ENCODE results near the gene CLIC5. TPM values are rescaled to one million over a fixed set of nuclear protein-coding genes. Genes with fewer than 3 reads are reported as not detected.

CLIC5 gene
- total RNA-seq, 3 donors from 2014 or later: 3.4 to 5.4 (median 4.9) TPM

DNA sequence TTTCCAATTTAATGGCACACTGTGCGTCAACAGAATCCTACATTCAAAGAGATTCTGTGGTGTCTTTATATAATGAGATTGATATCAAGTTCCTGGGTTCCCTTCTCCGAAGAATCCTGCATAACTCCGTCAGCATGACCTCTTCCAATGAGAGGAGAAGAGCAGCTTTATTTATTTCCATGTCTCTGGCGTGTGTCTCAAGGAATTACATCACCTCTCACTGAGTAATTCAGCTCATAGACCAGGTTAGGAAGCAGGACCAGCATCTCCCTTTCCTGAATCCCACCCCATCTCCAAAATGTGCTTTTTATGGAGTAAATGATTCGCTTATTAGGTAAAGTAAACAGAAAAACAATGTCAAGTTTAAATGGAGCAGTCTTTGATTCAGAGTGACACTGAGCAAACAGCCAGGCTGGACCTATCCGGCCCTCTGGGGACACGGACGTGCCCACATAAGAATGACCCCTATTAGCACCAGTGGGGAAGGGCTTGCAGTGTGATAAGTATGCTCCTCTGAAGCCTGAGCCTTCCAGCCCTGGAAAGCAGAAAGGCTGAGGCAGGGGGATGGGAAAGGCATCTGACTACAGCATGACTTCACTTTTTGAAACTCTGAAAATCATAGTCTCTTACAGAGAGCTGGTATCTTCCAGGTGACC is 165.2 kb downstream of the CLIC5 start:
- Histone ChIP-seq H3K4me1 (no peaks in the 10 kb centered on the region), H3K27ac (no peak overlapping the region), H3K9me3 (no peaks in the 10 kb centered on the region), H3K36me3 (no peaks in the 10 kb centered on the region), H3K4me3 (no peak overlapping the region), H3K27me3 (no peaks in the 10 kb centered on the region)
- no peak for DNase-seq (ENCODE audit: low spot score in 2 of 2)
- TF ChIP-seq POLR2AphosphoS5 (IDR thresholded peaks at IDR 0.05): no peak
- TF ChIP-seq POLR2A (IDR thresholded peaks at IDR 0.05): no peak
- TF ChIP-seq, protein P1, sequence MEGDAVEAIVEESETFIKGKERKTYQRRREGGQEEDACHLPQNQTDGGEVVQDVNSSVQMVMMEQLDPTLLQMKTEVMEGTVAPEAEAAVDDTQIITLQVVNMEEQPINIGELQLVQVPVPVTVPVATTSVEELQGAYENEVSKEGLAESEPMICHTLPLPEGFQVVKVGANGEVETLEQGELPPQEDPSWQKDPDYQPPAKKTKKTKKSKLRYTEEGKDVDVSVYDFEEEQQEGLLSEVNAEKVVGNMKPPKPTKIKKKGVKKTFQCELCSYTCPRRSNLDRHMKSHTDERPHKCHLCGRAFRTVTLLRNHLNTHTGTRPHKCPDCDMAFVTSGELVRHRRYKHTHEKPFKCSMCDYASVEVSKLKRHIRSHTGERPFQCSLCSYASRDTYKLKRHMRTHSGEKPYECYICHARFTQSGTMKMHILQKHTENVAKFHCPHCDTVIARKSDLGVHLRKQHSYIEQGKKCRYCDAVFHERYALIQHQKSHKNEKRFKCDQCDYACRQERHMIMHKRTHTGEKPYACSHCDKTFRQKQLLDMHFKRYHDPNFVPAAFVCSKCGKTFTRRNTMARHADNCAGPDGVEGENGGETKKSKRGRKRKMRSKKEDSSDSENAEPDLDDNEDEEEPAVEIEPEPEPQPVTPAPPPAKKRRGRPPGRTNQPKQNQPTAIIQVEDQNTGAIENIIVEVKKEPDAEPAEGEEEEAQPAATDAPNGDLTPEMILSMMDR (IDR thresholded peaks at IDR 0.05): no peak
- intact Hi-C loops (cut with DNase I; ENCODE audit: low total_unique reads): no loop called here

DNA sequence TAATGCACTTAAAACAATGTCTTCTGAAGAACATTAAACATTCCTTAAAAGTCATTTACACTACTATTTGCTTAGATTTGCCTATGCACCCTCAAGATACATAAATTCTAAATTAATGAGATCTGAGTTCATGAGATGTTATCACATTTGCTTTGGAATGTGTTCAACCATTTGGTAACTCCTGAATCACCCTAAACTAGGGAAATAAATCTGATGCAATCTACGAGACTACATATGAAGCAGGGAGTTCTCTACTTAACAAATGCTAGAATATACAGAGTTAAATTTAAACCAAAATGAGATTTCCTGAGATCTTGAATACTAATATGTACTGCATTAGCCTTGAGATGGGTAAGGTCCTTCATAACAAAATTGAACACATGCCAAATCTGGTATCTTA is 170.1 kb downstream of the CLIC5 start:
- no peak for TF ChIP-seq POLR2A (IDR thresholded peaks at IDR 0.05)
- TF ChIP-seq, protein P1 (IDR thresholded peaks at IDR 0.05): no peak
- TF ChIP-seq POLR2AphosphoS5 (IDR thresholded peaks at IDR 0.05): no peak
- no peak overlapping the region for H3K4me3 ChIP-seq
- DNase-seq (ENCODE audit: low spot score in 2 of 2): no peak

DNA sequence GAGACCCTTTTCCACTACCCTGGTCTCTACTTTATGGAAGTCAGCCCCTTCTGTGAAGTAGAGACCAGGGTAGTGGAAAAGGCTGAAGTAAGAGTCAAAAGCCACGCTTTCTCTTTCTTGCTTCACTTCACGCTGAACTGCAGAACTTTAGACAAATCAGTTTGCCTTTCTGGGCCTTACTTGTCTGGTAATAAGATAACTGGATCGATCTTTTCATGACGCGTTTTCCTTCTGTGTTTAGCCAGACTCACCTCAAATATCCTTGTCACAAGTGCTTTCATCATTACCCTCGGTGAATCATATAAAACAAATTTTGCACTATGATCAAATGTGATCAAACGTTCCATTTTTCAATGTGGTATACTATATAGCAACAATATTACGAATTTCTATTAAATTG is 170.7 kb downstream of the CLIC5 start:
- H3K27ac ChIP-seq: no peak overlapping the region
- H3K36me3 ChIP-seq: no peaks in the 10 kb centered on the region
- DNase-seq (ENCODE audit: low spot score in 2 of 2): no peak
- TF ChIP-seq POLR2AphosphoS5 (IDR thresholded peaks at IDR 0.05) (no peak), POLR2A (IDR thresholded peaks at IDR 0.05) (no peak)
- TF ChIP-seq, protein P1 (IDR thresholded peaks at IDR 0.05): no peak
- intact Hi-C loops (cut with DNase I; ENCODE audit: low total_unique reads): loop anchor here (10.0 kb wide), 1 partner anchor 420 kb away; no protein-coding TSS in a partner anchor
- H3K27me3 ChIP-seq: no peaks in the 10 kb centered on the region
- H3K4me3 ChIP-seq: no peak overlapping the region
- H3K4me1 ChIP-seq: no peaks in the 10 kb centered on the region
- no peaks in the 10 kb centered on the region for H3K9me3 ChIP-seq

More for the DNA sequence above, 170.1 kb downstream of the CLIC5 start:
- intact Hi-C loops (cut with DNase I; ENCODE audit: low total_unique reads): loop anchor here (10.0 kb wide), 1 partner anchor 421 kb away; no protein-coding TSS in a partner anchor
- Histone ChIP-seq H3K9me3 (no peaks in the 10 kb centered on the region), H3K36me3 (no peaks in the 10 kb centered on the region), H3K27ac (no peak overlapping the region), H3K27me3 (no peaks in the 10 kb centered on the region), H3K4me1 (no peaks in the 10 kb centered on the region)

DNA sequence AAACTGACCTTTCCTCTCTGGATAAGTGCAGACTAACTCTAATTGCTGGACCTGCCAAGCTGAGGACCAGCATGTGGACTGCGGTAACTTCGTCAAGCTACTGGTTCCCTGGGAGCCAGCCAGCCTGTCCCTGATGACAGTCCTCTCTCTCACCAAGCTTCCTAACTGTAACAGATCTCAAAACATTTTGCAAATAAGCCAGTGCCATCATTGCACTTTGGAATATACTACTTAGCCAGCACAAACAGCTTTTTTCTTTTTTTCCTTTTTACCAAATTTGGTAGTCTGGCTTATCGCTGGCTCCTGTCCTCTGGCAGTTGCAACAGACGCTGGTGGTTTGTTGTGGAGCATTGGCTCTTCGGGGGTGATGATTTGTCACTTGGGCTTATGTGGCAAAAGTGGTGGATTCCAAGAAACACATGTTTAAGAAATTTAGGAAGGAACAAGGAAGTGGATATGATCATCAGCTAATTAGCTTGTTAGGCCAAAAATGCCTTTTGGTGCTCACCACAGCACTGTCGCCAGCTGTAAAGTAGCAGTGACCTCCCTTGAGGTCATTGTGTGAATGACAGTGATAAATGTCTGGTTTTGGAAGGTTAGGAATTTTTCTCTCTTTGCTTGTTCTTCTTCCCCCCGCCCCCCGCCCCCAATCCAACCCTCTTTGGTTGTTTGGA is 171.7 kb downstream of the CLIC5 start:
- intact Hi-C loops (cut with DNase I; ENCODE audit: low total_unique reads): loop anchor here (10.0 kb wide), 1 partner anchor 419 kb away; no protein-coding TSS in a partner anchor
- Histone ChIP-seq H3K27ac (no peak overlapping the region), H3K4me1 (no peaks in the 10 kb centered on the region), H3K36me3 (no peaks in the 10 kb centered on the region), H3K4me3 (no peak overlapping the region), H3K27me3 (no peaks in the 10 kb centered on the region), H3K9me3 (no peaks in the 10 kb centered on the region)
- TF ChIP-seq, protein P1 (IDR thresholded peaks at IDR 0.05): no peak
- TF ChIP-seq POLR2AphosphoS5 (IDR thresholded peaks at IDR 0.05) (no peak), POLR2A (IDR thresholded peaks at IDR 0.05) (no peak)
- no peak for DNase-seq (ENCODE audit: low spot score in 2 of 2)

DNA sequence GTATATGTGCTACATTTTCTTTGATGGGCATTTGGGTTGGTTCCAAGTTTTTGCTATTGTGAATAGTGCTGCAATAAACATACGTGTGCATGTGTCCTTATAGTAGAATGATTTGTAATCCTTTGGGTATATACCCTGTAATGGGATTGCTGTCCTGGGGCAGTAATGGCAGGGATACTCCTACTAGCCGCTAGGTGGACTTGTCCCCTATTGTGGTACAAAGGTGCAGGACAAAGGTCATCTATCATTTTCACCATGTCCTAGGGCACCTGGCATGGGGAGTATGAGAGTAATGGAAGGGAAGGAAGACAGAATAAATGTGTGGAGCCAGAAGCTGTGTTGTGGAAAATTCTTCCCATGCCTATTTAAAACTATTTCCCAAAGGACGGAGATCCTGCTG is 174.6 kb downstream of the CLIC5 start:
- H3K4me3 ChIP-seq: no peak overlapping the region
- no peaks in the 10 kb centered on the region for H3K4me1 ChIP-seq
- intact Hi-C loops (cut with DNase I; ENCODE audit: low total_unique reads): loop anchor here (10.0 kb wide), 1 partner anchor 416 kb away; no protein-coding TSS in a partner anchor
- H3K9me3 ChIP-seq: no peaks in the 10 kb centered on the region
- no peaks in the 10 kb centered on the region for H3K27me3 ChIP-seq
- no peak overlapping the region for H3K27ac ChIP-seq
- TF ChIP-seq POLR2A (IDR thresholded peaks at IDR 0.05) (no peak), POLR2AphosphoS5 (IDR thresholded peaks at IDR 0.05) (no peak)
- no peaks in the 10 kb centered on the region for H3K36me3 ChIP-seq
- no peak for DNase-seq (ENCODE audit: low spot score in 2 of 2)
